NCI-H2081 treated with DMSO at 0.1 percent for 48 hours (cell line): Measurements from ENCODE around the gene ACTR1B.
"Not testable (repeated sequence)": the region's sequence is repeated elsewhere in the genome, so short reads cannot be mapped to it uniquely, and the experiment has no call there.

Experiments used
- DNase-seq: peaks from one replicate; lab custom pipeline; 2025; lab: John Stamatoyannopoulos, UW

The ACTR1B gene

GRCh38 chr2:97663962-97664635 lies at the start of gene ACTR1B:
ACTR1B (minus strand) TSS chr2:97664044; CDS start chr2:97663890, 154 bp downstream.
- peak; percentile 99 for DNase-seq

- DNase-seq = no peak
These were observed 49.0 kb upstream of the ACTR1B start for GRCh38 chr2:97712693-97713295.

GRCh38 chr2:97712175-97712574 lies 48.3 kb upstream of the ACTR1B start:
- DNase-seq = not testable (repeated sequence)

- DNase-seq = no peak
These were observed 47.5 kb upstream of the ACTR1B start for GRCh38 chr2:97711394-97711711.

- no peak for DNase-seq
These were observed 44.8 kb upstream of the ACTR1B start for GRCh38 chr2:97708608-97709007.

- DNase-seq = no peak
These were observed 44.2 kb upstream of the ACTR1B start for GRCh38 chr2:97708048-97708380.

GRCh38 chr2:97707362-97708047 lies 43.7 kb upstream of the ACTR1B start:
- no peak for DNase-seq

GRCh38 chr2:97706708-97707345 lies 43.0 kb upstream of the ACTR1B start:
- DNase-seq = no peak

- no peak for DNase-seq
These were observed 42.3 kb upstream of the ACTR1B start for GRCh38 chr2:97706112-97706511.

GRCh38 chr2:97704989-97705388 lies 41.1 kb upstream of the ACTR1B start:
- DNase-seq = no peak

GRCh38 chr2:97703741-97704140 lies 39.9 kb upstream of the ACTR1B start:
- no peak for DNase-seq

- DNase-seq = no peak
These were observed 39.1 kb upstream of the ACTR1B start for GRCh38 chr2:97702731-97703470.

GRCh38 chr2:97701851-97702465 lies 38.1 kb upstream of the ACTR1B start:
- DNase-seq = no peak

GRCh38 chr2:97701186-97701585 lies 37.3 kb upstream of the ACTR1B start:
- no peak for DNase-seq

- peak; percentile 30 for DNase-seq
These were observed 36.1 kb upstream of the ACTR1B start for GRCh38 chr2:97699765-97700444.

GRCh38 chr2:97698530-97698929 lies 34.7 kb upstream of the ACTR1B start:
- DNase-seq = no peak

- DNase-seq = peak; percentile 73
These were observed 33.7 kb upstream of the ACTR1B start for GRCh38 chr2:97697252-97698235.

GRCh38 chr2:97695744-97696143 lies 31.9 kb upstream of the ACTR1B start:
- no peak for DNase-seq

- DNase-seq = no peak
These were observed 29.6 kb upstream of the ACTR1B start for GRCh38 chr2:97693476-97693875.

GRCh38 chr2:97691166-97691565 lies 27.3 kb upstream of the ACTR1B start:
- no peak for DNase-seq
